Measurements from ENCODE around the gene ACTR5. TPM values are rescaled to one million over a fixed set of nuclear protein-coding genes. Genes with fewer than 3 reads are reported as not detected.

ACTR5 gene
- total and polyA plus RNA-seq, 4 experiments from 2014 or later: 8.7 to 17.4 (median 13.7) TPM

DNA sequence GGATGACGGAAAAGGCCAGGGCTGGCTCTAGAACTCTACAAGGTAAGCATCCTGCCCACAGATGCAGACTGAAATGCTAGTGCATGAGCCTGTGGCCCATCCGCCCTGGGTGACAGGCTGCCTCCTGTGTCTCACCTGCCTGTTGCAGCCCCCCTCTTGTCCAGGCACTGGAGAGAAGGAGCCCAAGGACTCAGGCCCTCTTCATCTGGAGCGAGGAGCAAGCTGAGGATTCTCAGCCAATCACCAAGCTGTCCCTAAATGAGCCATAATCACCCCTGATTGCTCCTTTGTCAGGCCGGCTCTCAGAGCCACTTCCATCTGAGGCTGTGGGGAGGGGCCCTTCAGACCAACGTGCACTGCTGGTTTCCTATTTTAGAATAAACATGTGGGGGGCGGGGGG lies 34.0 kb upstream of the ACTR5 start:
- peaks cover 35 to 61% of the 10 kb centered on the region in 2 donors for H3K27me3 Mint-ChIP-seq
- H3K4me3 Mint-ChIP-seq: no peak overlapping the region
- intact Hi-C loops (cut with micrococcal nuclease): no loop called here
- H3K27ac Mint-ChIP-seq: no peak overlapping the region
- no peaks in the 10 kb centered on the region for H3K36me3 ChIP-seq (ENCODE audit: insufficient read depth, low read length)
- H3K27me3 ChIP-seq (ENCODE audit: insufficient read depth, low read length): peaks cover 9% of the 10 kb centered on the region
- no peak for DNase-seq
- H3K9me3 ChIP-seq (ENCODE audit: control insufficient read depth in 1 of 2, low read length in 2 of 2): no peaks in the 10 kb centered on the region
- no peaks in the 10 kb centered on the region for H3K4me1 ChIP-seq (ENCODE audit: insufficient read depth, low read length)
- ChIA-PET CTCF (ENCODE audit: partially characterized antibody) (no interaction called here), POLR2A (ENCODE audit: partially characterized antibody) (no interaction called here)
- no peaks in the 10 kb centered on the region for H3K36me3 Mint-ChIP-seq
- no peak overlapping the region for H3K27ac ChIP-seq (ENCODE audit: low read depth, low read length)
- no peaks in the 10 kb centered on the region for H3K9me3 Mint-ChIP-seq
- H3K4me3 ChIP-seq (ENCODE audit: low read length in 2 of 2): no peak overlapping the region
- no peaks in the 10 kb centered on the region for H3K4me1 Mint-ChIP-seq

DNA sequence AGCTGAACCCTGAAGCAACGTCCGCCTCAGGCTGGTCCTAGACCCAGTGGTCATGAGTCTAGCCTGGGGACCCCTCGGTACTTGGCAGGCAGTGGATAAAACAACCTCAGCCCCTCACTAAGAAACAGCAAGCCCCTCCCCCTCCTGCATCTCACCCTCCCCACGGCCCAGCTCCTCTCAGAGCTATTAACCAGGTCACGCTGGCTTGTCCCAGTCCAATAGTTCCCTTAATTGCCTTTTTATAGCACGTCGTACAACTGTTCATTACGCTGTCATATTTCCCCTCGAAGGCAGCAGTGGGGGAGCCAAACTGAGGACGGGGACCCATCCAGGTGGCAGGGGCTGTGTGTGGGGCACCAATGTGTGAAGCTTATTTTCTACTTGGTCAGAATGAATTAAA lies 32.6 kb upstream of the ACTR5 start:
- Histone ChIP-seq H3K9me3 (ENCODE audit: control insufficient read depth in 1 of 2, low read length in 2 of 2) (no peaks in the 10 kb centered on the region), H3K4me3 (ENCODE audit: low read length in 2 of 2) (no peak overlapping the region), H3K36me3 (ENCODE audit: insufficient read depth, low read length) (no peaks in the 10 kb centered on the region), H3K27ac (ENCODE audit: low read depth, low read length) (no peak overlapping the region), H3K4me1 (ENCODE audit: insufficient read depth, low read length) (no peaks in the 10 kb centered on the region), H3K27me3 (ENCODE audit: insufficient read depth, low read length) (peaks cover 12% of the 10 kb centered on the region)
- H3K9me3 Mint-ChIP-seq: no peaks in the 10 kb centered on the region
- DNase-seq: no peak
- H3K4me1 Mint-ChIP-seq: no peaks in the 10 kb centered on the region
- peaks cover 41 to 66% of the 10 kb centered on the region in 2 donors for H3K27me3 Mint-ChIP-seq
- H3K27ac Mint-ChIP-seq: peak overlapping the region in 1 of 7 donors; percentile 36
- no peaks in the 10 kb centered on the region for H3K36me3 Mint-ChIP-seq
- POLR2A ChIA-PET (ENCODE audit: partially characterized antibody): interaction anchor here (2.1 kb wide), 1 partner anchor 10 kb away, joined by 6 read pairs; no protein-coding TSS in a partner anchor
- CTCF ChIA-PET (ENCODE audit: partially characterized antibody): no interaction called here
- intact Hi-C loops (cut with micrococcal nuclease): no loop called here
- H3K4me3 Mint-ChIP-seq: no peak overlapping the region

- H3K27ac Mint-ChIP-seq: peak overlapping the region in 1 of 7 donors; percentile 63
- ChIA-PET CTCF (ENCODE audit: partially characterized antibody) (interaction anchor here (1.2 to 2.1 kb wide), 2 partner anchors 8 to 10 kb away, joined by 4 to 5 read pairs; no protein-coding TSS in a partner anchor), POLR2A (ENCODE audit: partially characterized antibody) (interaction anchor here (0.7 to 1.3 kb wide), 2 partner anchors 29 to 327 kb away, joined by 3 read pairs; no protein-coding TSS in a partner anchor)
- H3K27me3 ChIP-seq (ENCODE audit: insufficient read depth, low read length): peaks cover 68% of the 10 kb centered on the region
- no peak overlapping the region for H3K4me3 ChIP-seq (ENCODE audit: low read length in 2 of 2)
- peaks cover 0 to 10% (median under 1%) of the 10 kb centered on the region in 8 donors for H3K9me3 Mint-ChIP-seq
- H3K27me3 Mint-ChIP-seq: peaks cover 72 to 77% of the 10 kb centered on the region in 2 donors
- no peaks in the 10 kb centered on the region for H3K36me3 ChIP-seq (ENCODE audit: insufficient read depth, low read length)
- H3K9me3 ChIP-seq (ENCODE audit: control insufficient read depth in 1 of 2, low read length in 2 of 2): no peaks in the 10 kb centered on the region
- peaks cover 0 to 4% of the 10 kb centered on the region in 2 donors for H3K36me3 Mint-ChIP-seq
- no peak overlapping the region for H3K27ac ChIP-seq (ENCODE audit: low read depth, low read length)
- H3K4me3 Mint-ChIP-seq: peak overlapping the region in 2 of 8 donors; percentile 23 to 32
- peaks cover 22 to 39% (median 31%) of the 10 kb centered on the region in 4 donors for H3K4me1 Mint-ChIP-seq
- DNase-seq: no peak
- intact Hi-C loops (cut with micrococcal nuclease): no loop called here
- H3K4me1 ChIP-seq (ENCODE audit: insufficient read depth, low read length): peaks cover 41% of the 10 kb centered on the region
These were observed 25.6 kb upstream of the ACTR5 start for GRCh38 chr20:38722683-38723016.

GRCh38 chr20:38723017-38723847 lies 25.0 kb upstream of the ACTR5 start:
- Histone ChIP-seq H3K27me3 (ENCODE audit: insufficient read depth, low read length) (peaks cover 71% of the 10 kb centered on the region), H3K4me1 (ENCODE audit: insufficient read depth, low read length) (peaks cover 47% of the 10 kb centered on the region), H3K36me3 (ENCODE audit: insufficient read depth, low read length) (no peaks in the 10 kb centered on the region), H3K27ac (ENCODE audit: low read depth, low read length) (no peak overlapping the region), H3K9me3 (ENCODE audit: control insufficient read depth in 1 of 2, low read length in 2 of 2) (no peaks in the 10 kb centered on the region), H3K4me3 (ENCODE audit: low read length in 2 of 2) (no peak overlapping the region)
- H3K27ac Mint-ChIP-seq: peak overlapping the region in 2 of 7 donors; percentile 63 to 68
- peak in 1 of 5 donors; percentile 16 for DNase-seq
- peaks cover 0 to 4% of the 10 kb centered on the region in 2 donors for H3K36me3 Mint-ChIP-seq
- peak overlapping the region in 7 of 8 donors; percentile 32 to 85 (median 63) for H3K4me3 Mint-ChIP-seq
- peaks cover 75 to 77% of the 10 kb centered on the region in 2 donors for H3K27me3 Mint-ChIP-seq
- POLR2A ChIA-PET (ENCODE audit: partially characterized antibody): interaction anchor here (0.7 to 1.3 kb wide), 2 partner anchors 29 to 326 kb away, joined by 3 read pairs; no protein-coding TSS in a partner anchor
- peaks cover 0 to 16% (median 3%) of the 10 kb centered on the region in 8 donors for H3K9me3 Mint-ChIP-seq
- CTCF ChIA-PET (ENCODE audit: partially characterized antibody): interaction anchor here (1.0 to 3.6 kb wide), 5 partner anchors 8 to 169 kb away, joined by 4 to 19 read pairs (median 4); no protein-coding TSS in a partner anchor
- intact Hi-C loops (cut with micrococcal nuclease): no loop called here
- H3K4me1 Mint-ChIP-seq: peaks cover 25 to 45% (median 36%) of the 10 kb centered on the region in 4 donors

DNA sequence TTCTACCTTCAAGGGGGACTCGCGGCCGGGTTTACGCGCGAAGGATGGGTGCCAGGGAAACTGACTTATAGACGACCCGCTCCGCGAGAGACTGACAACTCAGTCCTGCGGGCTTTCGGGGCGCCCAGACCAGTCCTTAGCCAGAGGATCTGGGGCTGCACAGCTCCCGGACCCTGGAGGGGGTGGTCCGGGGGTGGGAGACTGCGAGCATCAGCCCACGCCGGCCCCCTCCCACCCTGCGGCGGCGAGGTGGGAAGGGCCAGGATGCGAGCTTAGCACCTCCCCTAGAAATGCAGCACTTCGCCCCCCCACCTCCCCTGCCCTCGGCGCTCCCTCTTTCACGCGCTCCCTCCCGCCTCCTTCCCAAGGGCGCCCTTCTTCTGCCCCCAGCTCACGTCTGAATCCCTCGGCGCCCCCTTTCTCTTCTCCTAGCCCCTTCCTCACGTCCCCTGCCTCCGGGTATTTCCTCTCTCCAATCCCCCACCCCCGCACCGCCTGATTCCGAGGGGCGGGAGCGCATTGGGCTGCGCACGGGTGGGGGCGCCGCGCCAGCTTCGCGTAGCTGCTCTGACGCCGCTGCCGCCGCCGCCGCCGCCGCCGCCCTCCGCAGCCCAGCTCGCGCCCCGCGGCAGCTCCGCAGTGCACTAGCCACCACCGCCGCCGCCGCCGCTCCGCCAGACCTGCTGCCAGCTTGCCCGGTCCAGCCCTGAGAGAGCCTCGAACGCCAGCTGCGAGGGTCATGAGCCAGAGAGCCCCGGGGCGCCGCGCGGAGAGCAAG lies 24.2 kb upstream of the ACTR5 start, which contains the start of gene SLC32A1:
TSS of gene SLC32A1 (plus strand) at position 639 of the 778 bp plus-strand sequence. CDS start 239 bp downstream, outside the sequence.
- Histone ChIP-seq H3K4me3 (ENCODE audit: low read length in 2 of 2) (no peak within 1 kb of the TSS), H3K4me1 (ENCODE audit: insufficient read depth, low read length) (peaks cover 52% of the 10 kb centered on the region), H3K9me3 (ENCODE audit: control insufficient read depth in 1 of 2, low read length in 2 of 2) (no peaks in the 10 kb centered on the region), H3K27me3 (ENCODE audit: insufficient read depth, low read length) (peaks cover 76% of the 10 kb centered on the region), H3K36me3 (ENCODE audit: insufficient read depth, low read length) (no peaks in the 10 kb centered on the region), H3K27ac (ENCODE audit: low read depth, low read length) (no peak within 1 kb of the TSS)
- peak in 2 of 5 donors; percentile 16 to 17 for DNase-seq
- POLR2A ChIA-PET (ENCODE audit: partially characterized antibody): interaction anchor here (1.3 to 1.7 kb wide), 2 partner anchors 8 to 325 kb away, joined by 3 to 6 read pairs; no protein-coding TSS in a partner anchor
- intact Hi-C loops (cut with micrococcal nuclease): no loop called here
- Mint-ChIP-seq H3K27me3 (peaks cover 69 to 76% of the 10 kb centered on the region in 2 donors), H3K4me3 (peak within 1 kb of the TSS; percentile 24 to 85 (median 67)), H3K4me1 (peaks cover 25 to 49% (median 41%) of the 10 kb centered on the region in 4 donors), H3K9me3 (peaks cover 0 to 22% (median 4%) of the 10 kb centered on the region in 8 donors), H3K27ac (peak within 1 kb of the TSS in 4 of 7 donors; percentile 36 to 77 (median 54)), H3K36me3 (peaks cover 0 to 5% of the 10 kb centered on the region in 2 donors)
- CTCF ChIA-PET (ENCODE audit: partially characterized antibody): interaction anchor here (1.0 to 3.6 kb wide), 5 partner anchors 8 to 171 kb away, joined by 4 to 19 read pairs (median 5); no protein-coding TSS in a partner anchor

- no peaks in the 10 kb centered on the region for H3K36me3 ChIP-seq (ENCODE audit: insufficient read depth, low read length)
- DNase-seq: no peak
- H3K9me3 ChIP-seq (ENCODE audit: control insufficient read depth in 1 of 2, low read length in 2 of 2): no peaks in the 10 kb centered on the region
- intact Hi-C loops (cut with micrococcal nuclease): no loop called here
- peaks cover 82% of the 10 kb centered on the region for H3K27me3 ChIP-seq (ENCODE audit: insufficient read depth, low read length)
- Mint-ChIP-seq H3K4me3 (peak overlapping the region in 7 of 8 donors; percentile 19 to 69 (median 50)), H3K27me3 (peaks cover 70 to 76% of the 10 kb centered on the region in 2 donors), H3K9me3 (peaks cover 0 to 28% (median 5%) of the 10 kb centered on the region in 8 donors), H3K4me1 (peaks cover 30 to 55% (median 46%) of the 10 kb centered on the region in 4 donors), H3K27ac (no peak overlapping the region), H3K36me3 (peaks cover 0 to 8% of the 10 kb centered on the region in 2 donors)
- no peak overlapping the region for H3K4me3 ChIP-seq (ENCODE audit: low read length in 2 of 2)
- H3K27ac ChIP-seq (ENCODE audit: low read depth, low read length): no peak overlapping the region
- ChIA-PET CTCF (ENCODE audit: partially characterized antibody) (interaction anchor here (1.5 to 3.6 kb wide), 6 partner anchors 8 to 170 kb away, joined by 3 to 23 read pairs (median 6); no protein-coding TSS in a partner anchor), POLR2A (ENCODE audit: partially characterized antibody) (interaction anchor here (1.7 kb wide), 1 partner anchor 9 kb away, joined by 6 read pairs; no protein-coding TSS in a partner anchor)
- peaks cover 58% of the 10 kb centered on the region for H3K4me1 ChIP-seq (ENCODE audit: insufficient read depth, low read length)
These were observed 23.6 kb upstream of the ACTR5 start for GRCh38 chr20:38724626-38725147.

Measured in CD4-positive, alpha-beta memory T cell (primary cell).